ENCODE results near the gene JPH2. TPM values are rescaled to one million over a fixed set of nuclear protein-coding genes. Genes with fewer than 3 reads are reported as not detected.
A peak's percentile ranks its signal among the peaks of the same experiment; 100 is the strongest.

JPH2 gene
- total RNA-seq, 2 donors from 2014 or later, result 131 to 168 TPM

DNA sequence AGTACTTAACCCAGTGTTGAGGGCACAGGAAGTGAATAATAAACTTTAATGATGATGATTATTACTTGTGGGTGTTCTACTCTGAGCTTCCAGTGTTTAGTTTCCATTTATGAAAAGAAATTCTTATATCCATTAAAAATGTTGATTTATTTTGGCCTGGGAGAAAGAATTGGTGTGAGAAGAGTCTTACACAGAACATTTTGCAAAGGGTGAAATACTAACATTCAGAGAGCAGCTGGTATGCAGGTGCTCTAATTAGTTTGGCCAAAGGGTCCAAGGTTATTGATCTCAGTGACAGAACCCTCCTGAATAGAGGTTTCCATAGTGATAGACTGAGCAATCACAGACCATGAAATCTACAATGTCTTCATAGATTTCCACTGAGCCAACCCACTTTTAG is 19.1 kb upstream of the JPH2 start:
- H3K4me1 ChIP-seq, result peaks cover 0 to 65% of the 10 kb centered on the region in 2 donors
- H3K4me3 ChIP-seq, result no peak overlapping the region

DNA sequence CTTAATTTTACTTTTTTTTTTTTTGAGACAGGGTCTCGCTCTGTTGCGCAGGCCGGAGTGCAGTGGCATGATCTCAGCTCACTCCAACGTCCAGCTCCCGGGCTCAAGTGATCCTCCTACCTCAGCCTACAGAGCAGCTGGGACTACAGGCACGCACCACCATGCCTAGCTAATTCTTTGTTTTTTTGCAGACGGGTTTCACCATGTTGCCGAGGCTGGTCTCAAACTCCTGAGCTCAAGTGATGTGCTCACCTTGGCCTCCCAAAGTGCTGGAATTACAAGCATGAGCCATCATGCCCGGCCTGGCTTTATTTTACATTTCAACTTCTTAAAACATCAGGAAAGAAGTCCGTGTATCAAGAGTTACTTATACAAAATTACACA is 17.8 kb upstream of the JPH2 start:
- Histone ChIP-seq H3K4me3 (no peak overlapping the region), H3K27ac (peak overlapping the region; percentile 41 to 78), H3K27me3 (no peaks in the 10 kb centered on the region), H3K36me3 (peaks cover 32% of the 10 kb centered on the region), H3K4me1 (peaks cover 0 to 65% of the 10 kb centered on the region in 2 donors), H3K9me3 (no peaks in the 10 kb centered on the region)
- peak; percentile 56 for DNase-seq (ENCODE audit: low spot score)
- TF ChIP-seq, protein P1, sequence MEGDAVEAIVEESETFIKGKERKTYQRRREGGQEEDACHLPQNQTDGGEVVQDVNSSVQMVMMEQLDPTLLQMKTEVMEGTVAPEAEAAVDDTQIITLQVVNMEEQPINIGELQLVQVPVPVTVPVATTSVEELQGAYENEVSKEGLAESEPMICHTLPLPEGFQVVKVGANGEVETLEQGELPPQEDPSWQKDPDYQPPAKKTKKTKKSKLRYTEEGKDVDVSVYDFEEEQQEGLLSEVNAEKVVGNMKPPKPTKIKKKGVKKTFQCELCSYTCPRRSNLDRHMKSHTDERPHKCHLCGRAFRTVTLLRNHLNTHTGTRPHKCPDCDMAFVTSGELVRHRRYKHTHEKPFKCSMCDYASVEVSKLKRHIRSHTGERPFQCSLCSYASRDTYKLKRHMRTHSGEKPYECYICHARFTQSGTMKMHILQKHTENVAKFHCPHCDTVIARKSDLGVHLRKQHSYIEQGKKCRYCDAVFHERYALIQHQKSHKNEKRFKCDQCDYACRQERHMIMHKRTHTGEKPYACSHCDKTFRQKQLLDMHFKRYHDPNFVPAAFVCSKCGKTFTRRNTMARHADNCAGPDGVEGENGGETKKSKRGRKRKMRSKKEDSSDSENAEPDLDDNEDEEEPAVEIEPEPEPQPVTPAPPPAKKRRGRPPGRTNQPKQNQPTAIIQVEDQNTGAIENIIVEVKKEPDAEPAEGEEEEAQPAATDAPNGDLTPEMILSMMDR (IDR thresholded peaks at IDR 0.05), result no peak

More for the DNA sequence above, 19.1 kb upstream of the JPH2 start:
- TF ChIP-seq, protein P1 (IDR thresholded peaks at IDR 0.05), result no peak
- no peak for DNase-seq (ENCODE audit: low spot score)
- Histone ChIP-seq H3K27ac (peak overlapping the region; percentile 17 to 99), H3K27me3 (no peaks in the 10 kb centered on the region), H3K9me3 (no peaks in the 10 kb centered on the region), H3K36me3 (peaks cover 20% of the 10 kb centered on the region)

DNA sequence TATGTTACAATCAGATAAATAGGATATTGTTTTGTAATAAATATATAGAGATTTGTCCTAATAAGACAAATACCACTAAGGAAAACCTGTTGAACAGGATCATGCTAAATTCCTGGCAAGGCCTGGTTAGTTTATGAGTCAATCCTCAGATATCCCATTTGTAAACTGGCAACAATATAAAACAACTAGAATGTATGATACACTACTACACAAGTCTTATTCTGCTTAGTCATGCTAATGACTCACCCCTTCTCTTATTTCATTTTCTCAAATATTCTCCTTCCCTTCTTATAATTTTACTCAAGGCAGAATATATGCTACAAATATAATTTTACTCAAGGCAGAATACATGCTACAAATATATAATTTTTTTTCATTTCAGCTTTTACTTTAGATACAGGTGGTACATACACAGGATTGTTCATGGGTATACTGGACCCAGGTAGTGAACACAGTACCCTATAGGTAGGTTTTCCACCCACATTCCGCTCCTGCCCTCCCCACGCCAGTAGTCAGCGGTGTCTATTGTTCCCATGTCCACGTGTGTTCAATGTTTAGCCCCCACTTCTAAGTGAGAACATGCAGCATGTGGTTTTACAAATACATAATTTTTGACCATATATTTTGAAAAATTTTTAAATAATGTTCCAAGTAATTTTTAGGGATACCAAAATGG is 17.3 kb upstream of the JPH2 start:
- no peaks in the 10 kb centered on the region for H3K27me3 ChIP-seq
- H3K4me3 ChIP-seq, result no peak overlapping the region
- no peaks in the 10 kb centered on the region for H3K9me3 ChIP-seq
- peaks cover 0 to 61% of the 10 kb centered on the region in 2 donors for H3K4me1 ChIP-seq
- peaks cover 37% of the 10 kb centered on the region for H3K36me3 ChIP-seq
- DNase-seq (ENCODE audit: low spot score), result peak; percentile 1
- TF ChIP-seq, protein P1 (IDR thresholded peaks at IDR 0.05), result no peak
- peak overlapping the region; percentile 41 to 78 for H3K27ac ChIP-seq

DNA sequence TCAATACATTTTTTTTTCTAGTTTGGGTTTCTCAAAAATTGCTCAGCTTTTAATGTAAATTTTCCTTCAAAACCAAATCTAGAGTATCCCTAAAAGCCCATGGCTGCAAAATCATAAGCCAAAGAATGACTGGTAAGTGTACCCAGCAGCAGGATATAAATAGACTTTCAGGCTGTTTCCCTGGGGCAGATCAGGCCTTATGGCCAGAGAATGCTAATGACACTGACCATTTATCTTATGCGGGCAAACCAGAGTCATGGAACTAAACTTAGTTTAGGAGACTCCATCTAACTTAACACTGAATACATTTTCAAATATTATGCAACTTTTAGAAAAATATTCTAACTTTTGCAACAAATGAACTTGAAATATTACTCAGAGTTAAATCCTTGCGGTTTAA is 16.2 kb upstream of the JPH2 start:
- Histone ChIP-seq H3K27me3 (no peaks in the 10 kb centered on the region), H3K36me3 (peaks cover 48% of the 10 kb centered on the region), H3K27ac (peak overlapping the region; percentile 41 to 78), H3K4me3 (no peak overlapping the region), H3K4me1 (peaks cover 0 to 49% of the 10 kb centered on the region in 2 donors), H3K9me3 (no peaks in the 10 kb centered on the region)
- peak; percentile 18 for DNase-seq (ENCODE audit: low spot score)
- TF ChIP-seq, protein P1 (IDR thresholded peaks at IDR 0.05), result no peak

DNA sequence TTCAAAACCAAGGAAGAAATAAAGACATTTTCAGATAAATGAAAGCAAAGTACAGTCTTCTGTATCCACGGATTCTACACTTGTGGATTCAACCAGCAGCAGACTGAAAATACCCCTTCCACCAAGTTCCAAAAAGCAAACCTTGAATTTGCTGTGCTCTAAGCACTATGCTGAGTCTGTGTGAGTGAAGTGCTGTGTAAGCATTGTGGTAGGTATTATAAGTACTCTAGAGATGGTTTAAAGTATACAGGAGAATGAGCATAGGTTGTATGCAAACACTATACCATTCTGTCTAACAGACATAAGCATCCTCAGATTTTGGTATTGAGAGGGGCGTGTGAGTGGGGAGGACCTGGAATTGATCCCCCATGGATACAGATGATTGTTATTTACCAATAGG is 14.0 kb upstream of the JPH2 start:
- H3K4me1 ChIP-seq, result peaks cover 0 to 30% of the 10 kb centered on the region in 2 donors
- no peak for DNase-seq (ENCODE audit: low spot score)
- no peak overlapping the region for H3K4me3 ChIP-seq
- TF ChIP-seq, protein P1 (IDR thresholded peaks at IDR 0.05), result no peak
- H3K9me3 ChIP-seq, result no peaks in the 10 kb centered on the region
- no peaks in the 10 kb centered on the region for H3K27me3 ChIP-seq
- peak overlapping the region; percentile 15 to 29 for H3K27ac ChIP-seq
- H3K36me3 ChIP-seq, result peaks cover 64% of the 10 kb centered on the region

DNA sequence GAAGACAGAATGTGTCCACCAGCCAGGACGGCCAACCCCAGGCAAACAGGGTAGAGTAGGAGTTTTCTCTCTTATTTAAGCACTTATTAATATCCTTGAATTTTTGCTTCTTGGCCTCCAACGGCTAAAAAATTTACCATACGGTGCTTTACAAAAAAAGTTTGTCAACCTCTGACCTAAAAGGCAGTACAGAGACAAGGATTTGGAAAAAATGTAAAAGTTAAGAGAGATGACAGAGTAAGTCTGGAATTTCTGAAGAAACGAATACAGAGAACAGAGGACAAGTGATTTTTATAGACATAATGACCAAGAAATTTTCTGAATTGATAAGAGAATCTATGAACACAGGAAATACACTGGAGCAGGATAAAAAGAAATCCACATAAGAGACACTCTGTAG is 13.4 kb upstream of the JPH2 start:
- H3K27ac ChIP-seq, result peak overlapping the region in 1 of 2 donors; percentile 29
- H3K9me3 ChIP-seq, result no peaks in the 10 kb centered on the region
- no peak overlapping the region for H3K4me3 ChIP-seq
- peaks cover 0 to 30% of the 10 kb centered on the region in 2 donors for H3K4me1 ChIP-seq
- H3K27me3 ChIP-seq, result no peaks in the 10 kb centered on the region
- peaks cover 68% of the 10 kb centered on the region for H3K36me3 ChIP-seq
- TF ChIP-seq, protein P1 (IDR thresholded peaks at IDR 0.05), result no peak
- no peak for DNase-seq (ENCODE audit: low spot score)
